Panc1 (cell line): Measurements from ENCODE around the gene PCDHB10.
"Not testable (repeated sequence)": the region's sequence is repeated elsewhere in the genome, so short reads cannot be mapped to it uniquely, and the experiment has no call there.

Source experiments
- POLR2AphosphoS5 ChIP-seq: IDR thresholded peaks from 2 replicates; pipeline ENCODE4 v1.6.1; 2012; ENCODE audit warnings: mild to moderate bottlenecking, low read depth, low read length, moderate library complexity
- SIN3A ChIP-seq: IDR thresholded peaks from 2 replicates; pipeline ENCODE4 v1.6.1; 2012; ENCODE audit warnings: low read depth, mild to moderate bottlenecking, low read length, moderate library complexity, borderline replicate concordance; ENCODE audit not compliant: insufficient read depth
- TCF7L2 ChIP-seq: IDR thresholded peaks from 2 replicates; pipeline ENCODE4 v1.6.1; 2011; ENCODE audit warnings: mild to moderate bottlenecking, low read depth, low read length, inconsistent platforms
- TF ChIP-seq, protein P1 (sequence below): fragments of 450-650 bp; IDR thresholded peaks from 2 replicates; pipeline ENCODE4 v1.5.1; 2017; ENCODE audit warnings: mild to moderate bottlenecking
- TF ChIP-seq, protein P2 (sequence below), 2 experiments: IDR thresholded peaks; 2 replicates each; pipeline ENCODE4 v1.6.1; 2011 to 2012; ENCODE audit warnings: low read depth in 2 of 2, control low read depth in 1 of 2, low read length in 1 of 2, mild to moderate bottlenecking in 1 of 2, moderate library complexity in 1 of 2; ENCODE audit not compliant: insufficient read depth in 1 of 2

DNA sequence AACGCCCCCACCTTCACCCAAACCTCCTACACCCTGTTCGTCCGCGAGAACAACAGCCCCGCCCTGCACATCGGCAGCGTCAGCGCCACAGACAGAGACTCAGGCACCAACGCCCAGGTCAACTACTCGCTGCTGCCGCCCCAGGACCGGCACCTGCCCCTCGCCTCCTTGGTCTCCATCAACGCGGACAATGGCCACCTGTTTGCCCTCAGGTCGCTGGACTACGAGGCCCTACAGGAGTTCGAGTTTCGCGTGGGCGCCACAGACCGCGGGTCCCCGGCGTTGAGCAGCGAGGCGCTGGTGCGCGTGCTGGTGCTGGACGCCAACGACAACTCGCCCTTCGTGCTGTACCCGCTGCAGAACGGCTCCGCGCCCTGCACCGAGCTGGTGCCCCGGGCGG, 32.7 kb downstream of the PCDHB10 start:
- TF ChIP-seq, protein P1, sequence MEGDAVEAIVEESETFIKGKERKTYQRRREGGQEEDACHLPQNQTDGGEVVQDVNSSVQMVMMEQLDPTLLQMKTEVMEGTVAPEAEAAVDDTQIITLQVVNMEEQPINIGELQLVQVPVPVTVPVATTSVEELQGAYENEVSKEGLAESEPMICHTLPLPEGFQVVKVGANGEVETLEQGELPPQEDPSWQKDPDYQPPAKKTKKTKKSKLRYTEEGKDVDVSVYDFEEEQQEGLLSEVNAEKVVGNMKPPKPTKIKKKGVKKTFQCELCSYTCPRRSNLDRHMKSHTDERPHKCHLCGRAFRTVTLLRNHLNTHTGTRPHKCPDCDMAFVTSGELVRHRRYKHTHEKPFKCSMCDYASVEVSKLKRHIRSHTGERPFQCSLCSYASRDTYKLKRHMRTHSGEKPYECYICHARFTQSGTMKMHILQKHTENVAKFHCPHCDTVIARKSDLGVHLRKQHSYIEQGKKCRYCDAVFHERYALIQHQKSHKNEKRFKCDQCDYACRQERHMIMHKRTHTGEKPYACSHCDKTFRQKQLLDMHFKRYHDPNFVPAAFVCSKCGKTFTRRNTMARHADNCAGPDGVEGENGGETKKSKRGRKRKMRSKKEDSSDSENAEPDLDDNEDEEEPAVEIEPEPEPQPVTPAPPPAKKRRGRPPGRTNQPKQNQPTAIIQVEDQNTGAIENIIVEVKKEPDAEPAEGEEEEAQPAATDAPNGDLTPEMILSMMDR: not testable (repeated sequence)
- not testable (repeated sequence) for TF ChIP-seq POLR2AphosphoS5, TCF7L2, SIN3A
- TF ChIP-seq, protein P2, sequence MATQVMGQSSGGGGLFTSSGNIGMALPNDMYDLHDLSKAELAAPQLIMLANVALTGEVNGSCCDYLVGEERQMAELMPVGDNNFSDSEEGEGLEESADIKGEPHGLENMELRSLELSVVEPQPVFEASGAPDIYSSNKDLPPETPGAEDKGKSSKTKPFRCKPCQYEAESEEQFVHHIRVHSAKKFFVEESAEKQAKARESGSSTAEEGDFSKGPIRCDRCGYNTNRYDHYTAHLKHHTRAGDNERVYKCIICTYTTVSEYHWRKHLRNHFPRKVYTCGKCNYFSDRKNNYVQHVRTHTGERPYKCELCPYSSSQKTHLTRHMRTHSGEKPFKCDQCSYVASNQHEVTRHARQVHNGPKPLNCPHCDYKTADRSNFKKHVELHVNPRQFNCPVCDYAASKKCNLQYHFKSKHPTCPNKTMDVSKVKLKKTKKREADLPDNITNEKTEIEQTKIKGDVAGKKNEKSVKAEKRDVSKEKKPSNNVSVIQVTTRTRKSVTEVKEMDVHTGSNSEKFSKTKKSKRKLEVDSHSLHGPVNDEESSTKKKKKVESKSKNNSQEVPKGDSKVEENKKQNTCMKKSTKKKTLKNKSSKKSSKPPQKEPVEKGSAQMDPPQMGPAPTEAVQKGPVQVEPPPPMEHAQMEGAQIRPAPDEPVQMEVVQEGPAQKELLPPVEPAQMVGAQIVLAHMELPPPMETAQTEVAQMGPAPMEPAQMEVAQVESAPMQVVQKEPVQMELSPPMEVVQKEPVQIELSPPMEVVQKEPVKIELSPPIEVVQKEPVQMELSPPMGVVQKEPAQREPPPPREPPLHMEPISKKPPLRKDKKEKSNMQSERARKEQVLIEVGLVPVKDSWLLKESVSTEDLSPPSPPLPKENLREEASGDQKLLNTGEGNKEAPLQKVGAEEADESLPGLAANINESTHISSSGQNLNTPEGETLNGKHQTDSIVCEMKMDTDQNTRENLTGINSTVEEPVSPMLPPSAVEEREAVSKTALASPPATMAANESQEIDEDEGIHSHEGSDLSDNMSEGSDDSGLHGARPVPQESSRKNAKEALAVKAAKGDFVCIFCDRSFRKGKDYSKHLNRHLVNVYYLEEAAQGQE (IDR thresholded peaks at IDR 0.05; ENCODE audit: insufficient read depth in 1 of 2, low read depth in 2 of 2, low read length in 1 of 2): not testable (repeated sequence)
